GM19035 (cell line): ENCODE measurements around the gene SCML2.
"Not testable (repeated sequence)": the region's sequence is repeated elsewhere in the genome, so short reads cannot be mapped to it uniquely, and the experiment has no call there.

ENCODE experiments used
- ATAC-seq: cut with Tn5 transposase; IDR thresholded peaks from one replicate; pipeline ENCODE4 v1.9.1; 2021; ENCODE audit not compliant: unreplicated experiment

SCML2 gene

GRCh38 chrX:18354369-18355223, at the start of gene SCML2:
Gene SCML2, minus strand, starts transcription at chrX:18354688. Its CDS starts 20,617 bp downstream, at chrX:18334071.
- ATAC-seq: no peak

GRCh38 chrX:18401848-18402213, 47.3 kb upstream of the SCML2 start:
- no peak for ATAC-seq

DNA sequence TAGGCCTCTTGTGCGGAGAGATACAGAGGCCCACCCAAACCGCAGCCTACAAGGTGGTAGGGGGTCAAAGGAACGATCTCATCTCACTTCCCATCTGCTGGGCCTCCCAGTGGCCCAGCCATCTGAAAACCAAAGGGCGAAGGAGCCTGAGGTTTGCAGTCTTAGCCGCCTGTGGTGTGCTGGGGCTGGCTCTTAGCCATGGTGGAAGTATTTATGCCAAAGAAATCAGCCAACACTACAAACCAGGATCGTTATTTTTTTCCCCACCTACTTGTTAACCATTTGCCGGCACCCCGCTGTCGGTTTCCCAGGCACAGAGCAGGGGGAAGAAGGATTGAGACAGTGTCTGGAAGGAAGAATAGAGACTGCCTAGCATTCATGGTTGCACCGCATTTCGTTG, 40.0 kb upstream of the SCML2 start:
- ATAC-seq: no peak

DNA sequence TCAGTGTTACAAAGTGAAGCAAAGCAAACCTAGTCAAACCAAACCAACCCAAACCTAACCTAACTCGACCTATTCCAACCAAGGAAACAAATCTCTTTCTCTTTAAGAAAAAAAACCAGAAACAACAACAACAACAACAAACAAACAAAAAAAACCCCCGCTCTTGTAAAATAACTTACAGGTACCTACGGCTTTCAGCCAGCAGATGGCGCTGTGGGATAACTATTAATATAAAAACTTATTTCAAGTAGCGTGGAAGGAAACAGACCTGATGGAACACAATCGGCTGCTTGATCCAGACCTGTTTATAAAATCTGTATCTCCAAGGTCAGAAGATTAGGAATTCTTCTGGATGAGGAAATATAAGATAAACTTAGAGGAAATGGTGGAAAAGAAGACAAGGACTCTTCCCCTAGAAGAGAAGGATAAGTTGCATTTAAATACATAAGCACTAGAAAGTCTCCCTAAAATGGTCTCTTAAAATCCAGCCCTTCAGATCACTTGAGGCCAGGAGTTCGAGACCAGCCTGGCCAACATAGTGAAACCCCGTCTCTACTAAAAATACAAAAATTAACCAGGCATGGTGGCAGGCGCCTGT, 36.6 kb upstream of the SCML2 start:
- no peak for ATAC-seq

DNA sequence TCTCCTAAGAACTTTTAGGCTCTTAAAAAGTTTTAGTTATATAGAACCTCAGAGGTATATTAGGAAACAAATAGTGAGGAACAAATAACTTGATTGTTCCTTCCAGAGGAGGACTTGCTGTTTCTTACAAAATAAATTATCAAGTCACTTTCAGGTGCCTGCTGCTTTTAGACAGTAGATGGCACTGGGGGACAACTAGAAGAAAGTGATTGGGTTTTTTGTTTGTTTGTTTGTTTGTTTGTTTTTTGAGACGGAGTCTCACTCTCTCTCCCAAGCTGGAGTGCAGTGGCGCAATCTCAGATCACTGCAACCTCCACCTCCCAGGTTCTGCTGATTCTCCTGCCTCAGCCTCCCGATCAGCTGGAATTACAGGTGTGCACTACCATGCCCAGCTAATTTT, 35.5 kb upstream of the SCML2 start:
- ATAC-seq: no peak

DNA sequence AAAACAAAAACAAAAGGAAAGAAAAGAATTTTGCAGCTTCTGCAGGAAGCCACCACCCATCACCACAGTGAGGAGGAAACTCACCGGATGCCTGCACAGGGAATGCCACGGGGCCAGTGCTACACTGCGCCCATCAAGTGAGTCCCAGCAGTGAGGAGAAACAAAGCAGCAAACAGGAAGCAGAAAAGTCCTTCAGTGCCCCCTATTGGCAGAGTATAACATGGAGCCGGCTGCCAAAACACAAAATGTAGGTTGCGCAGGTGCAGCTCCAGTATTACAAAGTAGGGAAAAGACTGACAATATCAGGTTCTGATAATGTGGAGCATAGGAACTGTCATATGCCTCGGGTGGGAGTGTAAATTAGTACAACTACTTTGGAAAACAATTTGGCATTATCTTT, 23.3 kb upstream of the SCML2 start:
- ATAC-seq: no peak

DNA sequence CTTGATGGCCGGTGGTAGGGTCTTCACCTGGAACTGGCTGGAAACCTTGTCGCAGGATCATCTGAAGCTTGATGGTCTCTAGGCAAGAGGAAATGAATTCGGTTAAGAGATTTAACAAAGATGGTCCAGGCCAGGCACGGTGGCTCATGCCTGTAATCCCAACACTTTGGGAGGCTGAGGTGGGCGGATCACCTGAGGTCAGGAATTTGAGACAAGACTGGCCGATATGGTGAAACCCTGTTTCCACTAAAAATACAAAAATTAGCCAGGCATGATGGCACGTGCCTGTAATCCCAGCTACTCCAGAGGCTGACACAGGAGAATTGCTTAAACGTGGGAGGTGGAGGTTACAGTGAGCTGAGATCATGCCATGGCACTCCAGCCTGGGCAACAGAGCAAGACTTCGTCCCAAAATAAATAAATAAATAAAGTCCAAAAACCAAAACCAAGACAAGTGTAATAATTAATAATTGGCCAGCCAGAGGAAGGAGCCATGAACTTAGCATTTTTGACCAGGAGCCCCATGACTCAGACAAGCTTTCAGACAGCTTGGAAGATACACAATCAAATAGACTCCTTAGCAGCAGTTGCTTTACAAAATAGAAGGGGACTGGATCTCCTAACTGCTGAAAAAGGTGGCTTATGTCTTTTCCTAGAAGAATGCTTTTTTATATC, 20.8 kb upstream of the SCML2 start:
- not testable (repeated sequence) for ATAC-seq

GRCh38 chrX:18369096-18369495, 14.6 kb upstream of the SCML2 start:
- not testable (repeated sequence) for ATAC-seq

DNA sequence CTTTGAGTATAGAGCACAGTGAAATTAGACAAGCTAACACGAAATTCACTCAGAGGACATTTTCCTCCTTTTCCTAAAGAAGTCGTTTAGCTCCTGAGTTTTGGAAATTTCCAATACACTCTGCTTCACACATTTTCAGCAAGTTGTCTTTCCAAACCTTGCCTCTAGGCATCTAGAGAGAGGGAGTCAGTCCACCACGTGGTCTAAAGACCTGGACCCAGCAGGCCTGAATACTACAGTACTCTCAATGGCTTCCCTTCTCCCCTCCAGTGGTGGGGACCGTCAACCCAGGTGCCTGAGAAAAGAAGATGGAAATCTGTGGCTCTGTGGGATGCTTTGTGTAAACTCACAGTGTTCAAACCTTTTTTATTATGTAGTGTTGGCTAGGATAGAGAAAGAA, 13.9 kb upstream of the SCML2 start:
- no peak for ATAC-seq

DNA sequence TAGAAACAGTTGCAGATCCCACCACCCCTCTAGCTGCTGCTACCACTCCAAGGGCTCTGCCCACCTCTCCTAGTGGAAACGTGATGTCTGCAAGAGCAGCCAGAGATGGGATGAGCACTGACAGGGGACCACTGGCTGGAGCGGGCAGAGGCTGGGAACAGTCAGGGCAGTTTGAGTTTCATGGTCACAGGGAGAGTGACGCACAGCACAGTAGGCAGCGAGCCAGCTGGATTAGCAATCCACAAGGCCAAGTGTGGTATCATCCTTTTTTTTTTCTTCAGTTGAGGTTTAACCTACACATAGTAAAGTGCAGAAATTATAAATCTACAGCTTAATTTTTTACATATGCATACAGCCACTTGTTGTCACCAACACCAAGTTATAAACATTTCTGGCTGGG, 6.4 kb upstream of the SCML2 start:
- ATAC-seq: no peak

DNA sequence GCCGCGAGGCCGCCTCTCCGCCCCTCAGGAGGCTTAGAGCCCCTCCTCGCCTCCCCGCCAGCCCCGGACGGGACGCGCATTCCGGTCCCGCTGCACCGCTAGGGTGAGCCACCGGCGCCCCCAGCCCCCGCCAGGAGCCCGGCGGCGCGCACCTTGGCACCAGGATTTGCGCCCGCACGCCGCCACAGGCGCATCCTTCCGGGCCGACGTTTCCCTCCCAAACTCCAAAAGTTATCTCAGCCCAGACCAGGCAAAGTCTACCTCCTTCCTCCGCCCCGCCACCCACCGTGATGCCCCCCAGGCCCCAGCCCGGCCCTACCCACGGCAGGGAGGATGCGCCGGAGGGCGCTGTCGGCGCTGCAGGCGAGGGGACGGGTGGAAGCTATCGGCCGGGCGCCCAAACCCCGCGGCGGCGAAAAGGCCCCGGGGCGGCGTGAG, 538 bp downstream of the SCML2 start:
- no peak for ATAC-seq

DNA sequence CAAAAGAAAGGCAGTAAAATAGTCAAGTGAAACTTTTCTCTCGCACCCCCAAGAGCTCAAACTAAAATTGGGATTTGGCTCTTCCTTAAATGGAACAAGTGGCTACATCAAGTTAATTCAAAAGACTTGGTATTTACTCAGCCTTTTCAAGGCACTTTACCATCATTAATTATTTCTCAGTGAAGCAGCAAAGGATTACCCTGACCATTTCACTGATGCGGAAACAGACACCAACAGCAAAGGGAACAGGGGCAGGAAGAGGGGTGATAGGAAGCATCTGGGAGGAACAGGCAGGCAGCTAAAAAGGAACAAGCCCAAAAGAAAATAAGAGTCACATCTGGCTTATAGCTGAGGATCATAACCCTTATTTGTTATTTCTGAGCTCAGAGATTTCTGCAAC, 2.7 kb downstream of the SCML2 start:
- ATAC-seq: no peak

DNA sequence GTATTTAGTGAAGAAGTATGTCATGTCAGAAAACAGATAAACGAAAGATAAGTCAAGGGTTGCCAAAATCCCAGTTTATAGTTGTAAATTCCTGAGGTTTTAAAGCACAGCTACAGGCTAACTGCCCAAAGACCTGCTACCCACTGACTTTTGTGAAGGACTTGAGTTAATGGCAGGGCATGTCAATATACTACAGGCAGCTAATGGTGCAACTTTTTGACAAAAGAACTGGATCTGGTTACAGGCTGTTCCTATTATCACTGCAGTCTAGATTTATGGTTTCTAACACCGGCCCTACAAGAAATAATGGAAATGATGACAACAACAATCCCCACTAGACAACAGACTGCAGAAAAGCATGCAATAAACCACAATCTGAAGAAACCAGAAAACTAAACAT, 6.4 kb downstream of the SCML2 start:
- ATAC-seq: no peak

- ATAC-seq: no peak
Observed at GRCh38 chrX:18309401-18309800, 45.1 kb downstream of the SCML2 start.

DNA sequence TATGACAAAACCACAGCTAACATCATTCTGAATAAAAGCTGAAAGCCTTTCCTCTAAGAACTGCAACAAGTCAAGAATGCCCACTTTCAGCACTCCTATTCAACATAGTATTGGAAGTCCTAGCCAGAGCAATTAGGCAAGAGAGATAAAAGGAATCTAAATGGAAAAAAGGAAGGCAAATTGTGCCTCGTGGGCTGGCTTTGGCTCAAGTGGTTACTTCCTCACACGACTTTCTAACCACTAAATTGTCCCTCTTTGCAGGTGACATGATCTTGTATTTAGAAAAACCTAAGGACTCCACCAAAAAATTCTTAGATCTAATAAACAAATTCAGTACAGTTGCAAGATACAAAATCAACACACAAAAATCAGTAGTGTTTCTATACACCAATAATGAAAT, 57.2 kb downstream of the SCML2 start:
- no peak for ATAC-seq

GRCh38 chrX:18294893-18295292, 59.6 kb downstream of the SCML2 start:
- ATAC-seq: no peak

GRCh38 chrX:18291006-18291545, 63.4 kb downstream of the SCML2 start:
- no peak for ATAC-seq

- no peak for ATAC-seq
Observed at GRCh38 chrX:18290200-18290599, 64.3 kb downstream of the SCML2 start.

GRCh38 chrX:18288716-18289115, 65.8 kb downstream of the SCML2 start:
- no peak for ATAC-seq

- ATAC-seq: no peak
Observed at GRCh38 chrX:18286322-18286831, 68.1 kb downstream of the SCML2 start.

- no peak for ATAC-seq
Observed at GRCh38 chrX:18278449-18278848, 76.0 kb downstream of the SCML2 start.

DNA sequence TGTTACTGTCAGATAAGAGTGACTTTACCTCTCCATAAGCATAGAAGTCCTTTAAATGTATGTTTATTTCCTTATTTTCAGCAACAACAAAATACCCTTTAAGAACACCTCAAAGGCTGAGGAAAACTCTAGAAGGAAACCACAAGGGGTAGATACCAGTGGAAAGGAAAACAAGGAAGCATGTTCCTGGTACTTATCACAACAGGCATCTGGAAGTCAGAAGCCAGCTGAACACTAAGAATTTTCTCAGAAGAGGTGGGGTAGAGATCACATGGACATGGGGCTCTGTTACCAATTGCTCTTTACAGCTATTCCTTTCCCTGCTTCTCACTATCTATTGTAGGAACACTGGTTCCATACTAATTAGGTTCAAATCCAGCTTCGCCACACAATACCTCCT, 82.3 kb downstream of the SCML2 start:
- ATAC-seq: no peak
